Stimulated activated CD8-positive, alpha-beta memory T cell treated with anti-CD3 and anti-CD28 coated beads, Interleukin-12 subunit alpha, Interleukin-12 subunit beta, amount 100 ng/mL, for 24 hours (primary cell): ENCODE data around the gene DAGLA.

Experiments
- DNase-seq: peaks from one replicate; pipeline ENCODE4 v3.0.0-alpha.2; 2020; ENCODE audit errors: extremely low read depth

DAGLA gene

GRCh38 chr11:61746442-61747191, 66.4 kb downstream of the DAGLA start:
- no peak for DNase-seq

- no peak for DNase-seq
Observed at GRCh38 chr11:61747192-61747966, 67.2 kb downstream of the DAGLA start.

GRCh38 chr11:61747967-61748285, 67.7 kb downstream of the DAGLA start:
- no peak for DNase-seq

- no peak for DNase-seq
Observed at GRCh38 chr11:61749591-61750217, 69.5 kb downstream of the DAGLA start.

GRCh38 chr11:61750631-61751273, 70.6 kb downstream of the DAGLA start:
- DNase-seq = no peak

- DNase-seq = no peak
Observed at GRCh38 chr11:61751384-61751783, 71.2 kb downstream of the DAGLA start.

- no peak for DNase-seq
Observed at GRCh38 chr11:61752117-61752924, 72.1 kb downstream of the DAGLA start, which contains the start of gene MYRF. Gene MYRF (plus strand): TSS chr11:61752636. CDS start chr11:61752745, 109 bp downstream.

- no peak for DNase-seq
Observed at GRCh38 chr11:61752925-61753521, 72.8 kb downstream of the DAGLA start.

- no peak for DNase-seq
Observed at GRCh38 chr11:61753672-61754071, 73.5 kb downstream of the DAGLA start.

GRCh38 chr11:61754534-61755482, 74.6 kb downstream of the DAGLA start:
- DNase-seq = no peak

GRCh38 chr11:61756147-61756451, 75.9 kb downstream of the DAGLA start:
- DNase-seq = no peak

- DNase-seq = no peak
Observed at GRCh38 chr11:61756452-61757212, 76.4 kb downstream of the DAGLA start.

GRCh38 chr11:61757213-61757862, 77.1 kb downstream of the DAGLA start:
- no peak for DNase-seq

GRCh38 chr11:61760946-61761345, 80.8 kb downstream of the DAGLA start:
- DNase-seq = no peak

GRCh38 chr11:61761440-61762222, 81.4 kb downstream of the DAGLA start:
- no peak for DNase-seq

- no peak for DNase-seq
Observed at GRCh38 chr11:61762223-61762615, 82.0 kb downstream of the DAGLA start.

- DNase-seq = no peak
Observed at GRCh38 chr11:61762798-61763197, 82.6 kb downstream of the DAGLA start.
